Naive thymus-derived CD8-positive, alpha-beta T cell (primary cell): Measurements from ENCODE around the gene TCERG1L. TPM values are rescaled to one million over a fixed set of nuclear protein-coding genes. Genes with fewer than 3 reads are reported as not detected.

Experiments used
- ATAC-seq, 2 donors: fragments of 150-1000 bp; cut with Tn5 transposase in 1 of 2; sonication (Bioruptor Pico), chemical (Tn5 transposase) in 1 of 2; 1 replicate in 1 of 2; 2 replicates in 1 of 2; pipeline ENCODE4 v1.10.0; 2021; ENCODE audit warnings: mild to moderate bottlenecking in 2 of 2, moderate library complexity in 2 of 2
- POLR2A ChIA-PET: fragments of 350-600 bp; sonication (Branson Sonifier 250); formaldehyde crosslinking; loops from one replicate; lab custom pipeline; 2021; ENCODE audit warnings: antibody characterized with exemption; lab: Charles Lee
- DNase-seq, 10 donors: peaks; one replicate each; pipeline versions ENCODE4 v3.0.0 to v3.0.0-alpha.2; 2020 to 2022
- H3K27ac Mint-ChIP-seq, 10 donors: one replicate each; pipeline ENCODE4 v1.8.0; 2020 to 2022; ENCODE audit warnings: mild to moderate bottlenecking in 10 of 10, mixed read lengths in 10 of 10, moderate library complexity in 4 of 10, inconsistent platforms in 1 of 10
- H3K27me3 Mint-ChIP-seq, 5 donors: one replicate each; pipeline ENCODE4 v1.8.0; 2021 to 2022; ENCODE audit warnings: mixed read lengths in 5 of 5
- H3K36me3 Mint-ChIP-seq, 3 donors: one replicate each; pipeline ENCODE4 v1.8.0; 2020 to 2022; ENCODE audit warnings: mixed read lengths in 3 of 3, mild to moderate bottlenecking in 2 of 3, inconsistent platforms in 1 of 3
- H3K4me1 Mint-ChIP-seq, 4 donors: one replicate each; pipeline ENCODE4 v1.8.0; 2021 to 2022; ENCODE audit warnings: mixed read lengths in 4 of 4
- H3K4me3 Mint-ChIP-seq, 10 donors: one replicate each; pipeline ENCODE4 v1.8.0; 2020 to 2022; ENCODE audit warnings: mild to moderate bottlenecking in 10 of 10, mixed read lengths in 10 of 10, moderate library complexity in 6 of 10, inconsistent platforms in 1 of 10
- H3K9me3 Mint-ChIP-seq, 9 donors: one replicate each; pipeline ENCODE4 v1.8.0; 2020 to 2022; ENCODE audit warnings: mixed read lengths in 9 of 9, mild to moderate bottlenecking in 3 of 9, inconsistent platforms in 1 of 9, moderate library complexity in 1 of 9
- polyA plus RNA-seq, 3 donors: library from polyadenylated mRNA; unstranded; fragments of 300-500 nt; fragmentation: Illumina TruSeq; gene quantifications; one replicate each; pipeline ENCODE4 v1.2.3, GENCODE V29; 2021
- total RNA-seq, 8 experiments: library from RNA in 2 of 8; stranded (reverse) in 2 of 8; gene quantifications; one replicate each; pipeline ENCODE4 v1.2.3 and lab custom pipeline; 2021 to 2026

Gene TCERG1L
- total and polyA plus RNA-seq, 5 experiments from 2014 or later = 0.14 to 0.27 TPM; not detected in 3

- POLR2A ChIA-PET = no interaction called here
- ATAC-seq = no peak
- Mint-ChIP-seq H3K4me1 (no peaks in the 10 kb centered on the region), H3K4me3 (no peak overlapping the region), H3K9me3 (no peaks in the 10 kb centered on the region), H3K27me3 (no peaks in the 10 kb centered on the region), H3K36me3 (no peaks in the 10 kb centered on the region), H3K27ac (no peak overlapping the region)
- DNase-seq = no peak
Measured at GRCh38 chr10:131116216-131116990, 195.1 kb downstream of the TCERG1L start.

GRCh38 chr10:131115801-131116200 is 195.7 kb downstream of the TCERG1L start:
- no peaks in the 10 kb centered on the region for H3K9me3 Mint-ChIP-seq
- no peak overlapping the region for H3K4me3 Mint-ChIP-seq
- no peak overlapping the region for H3K27ac Mint-ChIP-seq
- H3K4me1 Mint-ChIP-seq = no peaks in the 10 kb centered on the region
- DNase-seq (no peak), ATAC-seq (no peak)
- POLR2A ChIA-PET = no interaction called here
- H3K36me3 Mint-ChIP-seq = no peaks in the 10 kb centered on the region
- H3K27me3 Mint-ChIP-seq = no peaks in the 10 kb centered on the region

GRCh38 chr10:131115321-131115720 is 196.2 kb downstream of the TCERG1L start:
- POLR2A ChIA-PET = no interaction called here
- Mint-ChIP-seq H3K9me3 (no peaks in the 10 kb centered on the region), H3K27me3 (no peaks in the 10 kb centered on the region), H3K4me1 (no peaks in the 10 kb centered on the region), H3K36me3 (no peaks in the 10 kb centered on the region), H3K4me3 (no peak overlapping the region), H3K27ac (no peak overlapping the region)
- ATAC-seq (no peak), DNase-seq (no peak)

- POLR2A ChIA-PET = no interaction called here
- Mint-ChIP-seq H3K4me1 (no peaks in the 10 kb centered on the region), H3K27ac (no peak overlapping the region)
Measured at GRCh38 chr10:131114846-131115245, 196.7 kb downstream of the TCERG1L start.

GRCh38 chr10:131113709-131114291 is 197.7 kb downstream of the TCERG1L start:
- no peak for DNase-seq
- Mint-ChIP-seq H3K4me1 (peaks cover 0 to 4% (median 0%) of the 10 kb centered on the region in 4 donors), H3K36me3 (no peaks in the 10 kb centered on the region), H3K27ac (no peak overlapping the region), H3K27me3 (no peaks in the 10 kb centered on the region), H3K4me3 (no peak overlapping the region), H3K9me3 (peaks cover 0 to 6% (median 0%) of the 10 kb centered on the region in 9 donors)
- POLR2A ChIA-PET = no interaction called here
- no peak for ATAC-seq

More at GRCh38 chr10:131114846-131115245, 196.7 kb downstream of the TCERG1L start:
- no peak for DNase-seq
- no peak overlapping the region for H3K4me3 Mint-ChIP-seq
- ATAC-seq = no peak
- H3K36me3 Mint-ChIP-seq = no peaks in the 10 kb centered on the region
- H3K27me3 Mint-ChIP-seq = no peaks in the 10 kb centered on the region
- H3K9me3 Mint-ChIP-seq = no peaks in the 10 kb centered on the region

- no peak for ATAC-seq
- no peak overlapping the region for H3K27ac Mint-ChIP-seq
- H3K4me3 Mint-ChIP-seq = no peak overlapping the region
- peaks cover 0 to 7% (median 0%) of the 10 kb centered on the region in 4 donors for H3K4me1 Mint-ChIP-seq
- H3K9me3 Mint-ChIP-seq = peaks cover 0 to 6% (median 2%) of the 10 kb centered on the region in 9 donors
- H3K36me3 Mint-ChIP-seq = no peaks in the 10 kb centered on the region
- no peaks in the 10 kb centered on the region for H3K27me3 Mint-ChIP-seq
- no peak for DNase-seq
- POLR2A ChIA-PET = no interaction called here
Measured at GRCh38 chr10:131113165-131113564, 198.4 kb downstream of the TCERG1L start.

- Mint-ChIP-seq H3K4me1 (peaks cover 0 to 12% (median 0%) of the 10 kb centered on the region in 4 donors), H3K36me3 (no peaks in the 10 kb centered on the region), H3K27me3 (peaks cover 0 to 1% (median 0%) of the 10 kb centered on the region in 5 donors), H3K27ac (no peak overlapping the region), H3K4me3 (no peak overlapping the region), H3K9me3 (peaks cover 0 to 9% (median 3%) of the 10 kb centered on the region in 9 donors)
- no peak for DNase-seq
- no peak for ATAC-seq
- POLR2A ChIA-PET = no interaction called here
Measured at GRCh38 chr10:131112691-131113090, 198.8 kb downstream of the TCERG1L start.

- Mint-ChIP-seq H3K27me3 (peaks cover 0 to 2% (median 1%) of the 10 kb centered on the region in 5 donors), H3K4me1 (peaks cover 0 to 13% (median 0%) of the 10 kb centered on the region in 4 donors), H3K27ac (no peak overlapping the region), H3K36me3 (no peaks in the 10 kb centered on the region), H3K9me3 (peaks cover 0 to 12% (median 4%) of the 10 kb centered on the region in 9 donors), H3K4me3 (no peak overlapping the region)
- no peak for DNase-seq
- no peak for ATAC-seq
- POLR2A ChIA-PET = no interaction called here
Measured at GRCh38 chr10:131111471-131112080, 199.9 kb downstream of the TCERG1L start.

GRCh38 chr10:131111007-131111406 is 200.5 kb downstream of the TCERG1L start:
- Mint-ChIP-seq H3K9me3 (peaks cover 0 to 12% (median 4%) of the 10 kb centered on the region in 9 donors), H3K27me3 (peaks cover 0 to 7% (median 1%) of the 10 kb centered on the region in 5 donors), H3K4me3 (no peak overlapping the region), H3K36me3 (no peaks in the 10 kb centered on the region), H3K4me1 (peaks cover 0 to 13% (median 0%) of the 10 kb centered on the region in 4 donors), H3K27ac (no peak overlapping the region)
- ATAC-seq (no peak), DNase-seq (no peak)
- POLR2A ChIA-PET = no interaction called here

- Mint-ChIP-seq H3K27me3 (peaks cover 0 to 9% (median 2%) of the 10 kb centered on the region in 5 donors), H3K36me3 (no peaks in the 10 kb centered on the region), H3K4me1 (peaks cover 0 to 13% (median 0%) of the 10 kb centered on the region in 4 donors), H3K27ac (no peak overlapping the region), H3K4me3 (no peak overlapping the region), H3K9me3 (peaks cover 0 to 12% (median 4%) of the 10 kb centered on the region in 9 donors)
- no peak for ATAC-seq
- POLR2A ChIA-PET = no interaction called here
- no peak for DNase-seq
Measured at GRCh38 chr10:131110241-131110783, 201.2 kb downstream of the TCERG1L start.

GRCh38 chr10:131109726-131110125 is 201.8 kb downstream of the TCERG1L start:
- no peaks in the 10 kb centered on the region for H3K36me3 Mint-ChIP-seq
- DNase-seq = no peak
- H3K27me3 Mint-ChIP-seq = peaks cover 0 to 9% (median 2%) of the 10 kb centered on the region in 5 donors
- peaks cover 0 to 13% (median 0%) of the 10 kb centered on the region in 4 donors for H3K4me1 Mint-ChIP-seq
- peaks cover 0 to 12% (median 4%) of the 10 kb centered on the region in 9 donors for H3K9me3 Mint-ChIP-seq
- H3K4me3 Mint-ChIP-seq = no peak overlapping the region
- POLR2A ChIA-PET = no interaction called here
- no peak overlapping the region for H3K27ac Mint-ChIP-seq
- ATAC-seq = no peak

- no peak overlapping the region for H3K27ac Mint-ChIP-seq
- H3K9me3 Mint-ChIP-seq = peaks cover 0 to 12% (median 4%) of the 10 kb centered on the region in 9 donors
Measured at GRCh38 chr10:131109291-131109690, 202.2 kb downstream of the TCERG1L start.

More at GRCh38 chr10:131109291-131109690, 202.2 kb downstream of the TCERG1L start:
- no peak for ATAC-seq
- H3K4me3 Mint-ChIP-seq = no peak overlapping the region
- peaks cover 0 to 9% (median 2%) of the 10 kb centered on the region in 5 donors for H3K27me3 Mint-ChIP-seq
- no peak for DNase-seq
- no peaks in the 10 kb centered on the region for H3K36me3 Mint-ChIP-seq
- H3K4me1 Mint-ChIP-seq = peaks cover 0 to 13% (median 0%) of the 10 kb centered on the region in 4 donors
- POLR2A ChIA-PET = no interaction called here
